AG09309 (cell line): ENCODE results near the gene DDX43.

Experiments
- DNase-seq: peaks from one replicate; pipeline ENCODE4 v3.0.0-alpha.2; 2010; ENCODE audit warnings: low read depth
- H3K4me3 ChIP-seq: 2 replicates; pipeline ENCODE4 v1.5.1; 2011; ENCODE audit warnings: mild to moderate bottlenecking, low read depth, low read length, moderate library complexity; ENCODE audit not compliant: control insufficient read depth
- CTCF ChIP-seq: IDR thresholded peaks from 2 replicates; pipeline ENCODE4 v1.5.1; 2011; ENCODE audit warnings: mild to moderate bottlenecking, low read depth, low read length, inconsistent platforms; ENCODE audit not compliant: insufficient read depth, control insufficient read depth; ENCODE audit errors: missing control alignments

The DDX43 gene

GRCh38 chr6:73409395-73409794, 14.8 kb downstream of the DDX43 start:
- no peak for TF ChIP-seq CTCF
- DNase-seq = no peak
- no peak overlapping the region for H3K4me3 ChIP-seq

- no peak for DNase-seq
- no peak for TF ChIP-seq CTCF
- no peak overlapping the region for H3K4me3 ChIP-seq
These were observed 18.5 kb downstream of the DDX43 start for GRCh38 chr6:73413102-73413501.

- DNase-seq = no peak
- TF ChIP-seq CTCF = no peak
These were observed 23.6 kb downstream of the DDX43 start for GRCh38 chr6:73418081-73418741.

GRCh38 chr6:73421534-73421933, 26.9 kb downstream of the DDX43 start:
- no peak for TF ChIP-seq CTCF
- H3K4me3 ChIP-seq = no peak overlapping the region
- DNase-seq = no peak

More at GRCh38 chr6:73418081-73418741, 23.6 kb downstream of the DDX43 start:
- no peak overlapping the region for H3K4me3 ChIP-seq

- no peak for TF ChIP-seq CTCF
- no peak for DNase-seq
- no peak overlapping the region for H3K4me3 ChIP-seq
These were observed 40.6 kb downstream of the DDX43 start for GRCh38 chr6:73435236-73435635.

GRCh38 chr6:73443555-73443954, 48.9 kb downstream of the DDX43 start:
- TF ChIP-seq CTCF = no peak
- DNase-seq = no peak
- H3K4me3 ChIP-seq = no peak overlapping the region
